ENCODE results near the gene SPAG9. TPM values are rescaled to one million over a fixed set of nuclear protein-coding genes. Genes with fewer than 3 reads are reported as not detected.

The SPAG9 gene
- total RNA-seq, 1 experiment from 2014 or later: 54.3 TPM

GRCh38 chr17:50922721-50923405 lies 197.8 kb downstream of the SPAG9 start:
- H3K36me3 Mint-ChIP-seq (ENCODE audit: insufficient read depth in 1 of 3, low read depth in 3 of 3): no peaks in the 10 kb centered on the region
- Histone ChIP-seq H3T11ph (ENCODE audit: low read length) (no peak overlapping the region), H4K8ac (replicated peaks; ENCODE audit: insufficient read length, low read depth, low read length) (no peak overlapping the region), H3K79me2 (ENCODE audit: insufficient read depth, low read length) (no peaks in the 10 kb centered on the region), H3K4ac (ENCODE audit: low read depth, low read length) (no peak overlapping the region), H3K18ac (ENCODE audit: insufficient read length, low read depth, low read length) (no peak overlapping the region), H3K56ac (ENCODE audit: insufficient read length, low read depth, low read length) (no peak overlapping the region), H2BK20ac (ENCODE audit: low read depth, low read length, poor library complexity, severe bottlenecking) (no peak overlapping the region), H3K9ac (ENCODE audit: extremely low read depth, insufficient read length, low read length) (no peak overlapping the region), H3K27ac (ENCODE audit: insufficient read length, low read depth, low read length) (no peak overlapping the region), H3K9me3 (ENCODE audit: control insufficient read depth, low read depth, low read length) (no peaks in the 10 kb centered on the region), H2BK120ac (ENCODE audit: low read depth, low read length, poor library complexity, severe bottlenecking) (no peak overlapping the region), H3K14ac (ENCODE audit: insufficient read depth, low read length) (no peak overlapping the region; the same call in 1 of the 2 replicates), H3K79me1 (ENCODE audit: insufficient read depth, low read depth, low read length, poor library complexity, severe bottlenecking) (no peaks in the 10 kb centered on the region), H3K23ac (ENCODE audit: insufficient read length, low read depth, low read length) (no peak overlapping the region), H3K27me3 (ENCODE audit: insufficient read depth, low read length) (no peaks in the 10 kb centered on the region), H2BK15ac (ENCODE audit: low read depth, low read length) (no peak overlapping the region), H2BK12ac (ENCODE audit: insufficient read length, low read depth, low read length) (no peak overlapping the region), H2AK5ac (ENCODE audit: insufficient read length, low read length) (no peak overlapping the region), H4K91ac (ENCODE audit: insufficient read length, low read depth, low read length) (no peak overlapping the region), H4K5ac (ENCODE audit: insufficient read length, low read depth, low read length) (no peak overlapping the region), H3K23me2 (ENCODE audit: insufficient read length, low read depth, low read length, poor library complexity, severe bottlenecking) (no peaks in the 10 kb centered on the region), H3K4me2 (ENCODE audit: insufficient read depth, insufficient read length, low read length) (no peak overlapping the region), H2AFZ (ENCODE audit: low read length) (no peak overlapping the region), H2BK5ac (ENCODE audit: insufficient read length, low read length) (no peak overlapping the region), H3K4me1 (ENCODE audit: insufficient read depth, low read length) (peaks cover 9% of the 10 kb centered on the region; the same call in 1 of the 2 replicates), H4K20me1 (ENCODE audit: control insufficient read depth, insufficient read depth, insufficient read length) (no peaks in the 10 kb centered on the region)
- H3K4me3 Mint-ChIP-seq: no peak overlapping the region
- H3K9me3 Mint-ChIP-seq: no peaks in the 10 kb centered on the region
- TF ChIP-seq, protein P1, sequence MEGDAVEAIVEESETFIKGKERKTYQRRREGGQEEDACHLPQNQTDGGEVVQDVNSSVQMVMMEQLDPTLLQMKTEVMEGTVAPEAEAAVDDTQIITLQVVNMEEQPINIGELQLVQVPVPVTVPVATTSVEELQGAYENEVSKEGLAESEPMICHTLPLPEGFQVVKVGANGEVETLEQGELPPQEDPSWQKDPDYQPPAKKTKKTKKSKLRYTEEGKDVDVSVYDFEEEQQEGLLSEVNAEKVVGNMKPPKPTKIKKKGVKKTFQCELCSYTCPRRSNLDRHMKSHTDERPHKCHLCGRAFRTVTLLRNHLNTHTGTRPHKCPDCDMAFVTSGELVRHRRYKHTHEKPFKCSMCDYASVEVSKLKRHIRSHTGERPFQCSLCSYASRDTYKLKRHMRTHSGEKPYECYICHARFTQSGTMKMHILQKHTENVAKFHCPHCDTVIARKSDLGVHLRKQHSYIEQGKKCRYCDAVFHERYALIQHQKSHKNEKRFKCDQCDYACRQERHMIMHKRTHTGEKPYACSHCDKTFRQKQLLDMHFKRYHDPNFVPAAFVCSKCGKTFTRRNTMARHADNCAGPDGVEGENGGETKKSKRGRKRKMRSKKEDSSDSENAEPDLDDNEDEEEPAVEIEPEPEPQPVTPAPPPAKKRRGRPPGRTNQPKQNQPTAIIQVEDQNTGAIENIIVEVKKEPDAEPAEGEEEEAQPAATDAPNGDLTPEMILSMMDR (conservative IDR thresholded peaks at IDR 0.05): no peak
- DNase-seq: no peak
- no CpG with 5 or more reads among the region's 6 CpGs for WGBS (ENCODE audit: extremely low coverage, insufficient read length, low lambda C conversion rate)
- H3K27ac Mint-ChIP-seq: peak overlapping the region in 1 of 3 experiments; percentile 55; a peak in 1 of 7 replicates
- H3K4me1 Mint-ChIP-seq: peaks cover 45 to 57% of the 10 kb centered on the region in 2 experiments
- peaks cover 1% of the 10 kb centered on the region for H3K27me3 Mint-ChIP-seq (ENCODE audit: low read depth)

All from H9 (cell line).